ENCODE results near the gene SSPN.

DNA sequence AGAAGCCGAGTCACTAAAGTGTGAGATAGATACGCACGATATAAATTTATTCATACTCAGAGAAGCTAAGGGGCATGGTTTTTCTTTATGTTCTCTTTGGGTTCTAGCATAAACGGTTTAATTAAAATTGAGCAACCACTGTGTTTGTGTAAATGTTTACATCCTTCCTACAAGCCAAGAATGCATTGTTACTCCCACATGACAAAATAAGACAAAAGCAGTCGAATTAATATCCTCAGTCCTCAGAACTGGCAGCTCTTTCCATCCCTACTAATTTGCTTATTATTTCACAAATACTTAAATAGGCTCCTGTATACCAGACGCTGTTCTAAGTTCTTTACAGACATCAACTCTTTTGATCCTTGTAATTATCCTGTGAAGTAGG, 32.0 kb downstream of the SSPN start:
- no peak for TF ChIP-seq SIN3A (IDR thresholded peaks at IDR 0.05; ENCODE audit: borderline replicate concordance in 2 of 2, control insufficient read depth in 1 of 2, low read depth in 2 of 2, low read length in 2 of 2)
- TF ChIP-seq, protein P1, sequence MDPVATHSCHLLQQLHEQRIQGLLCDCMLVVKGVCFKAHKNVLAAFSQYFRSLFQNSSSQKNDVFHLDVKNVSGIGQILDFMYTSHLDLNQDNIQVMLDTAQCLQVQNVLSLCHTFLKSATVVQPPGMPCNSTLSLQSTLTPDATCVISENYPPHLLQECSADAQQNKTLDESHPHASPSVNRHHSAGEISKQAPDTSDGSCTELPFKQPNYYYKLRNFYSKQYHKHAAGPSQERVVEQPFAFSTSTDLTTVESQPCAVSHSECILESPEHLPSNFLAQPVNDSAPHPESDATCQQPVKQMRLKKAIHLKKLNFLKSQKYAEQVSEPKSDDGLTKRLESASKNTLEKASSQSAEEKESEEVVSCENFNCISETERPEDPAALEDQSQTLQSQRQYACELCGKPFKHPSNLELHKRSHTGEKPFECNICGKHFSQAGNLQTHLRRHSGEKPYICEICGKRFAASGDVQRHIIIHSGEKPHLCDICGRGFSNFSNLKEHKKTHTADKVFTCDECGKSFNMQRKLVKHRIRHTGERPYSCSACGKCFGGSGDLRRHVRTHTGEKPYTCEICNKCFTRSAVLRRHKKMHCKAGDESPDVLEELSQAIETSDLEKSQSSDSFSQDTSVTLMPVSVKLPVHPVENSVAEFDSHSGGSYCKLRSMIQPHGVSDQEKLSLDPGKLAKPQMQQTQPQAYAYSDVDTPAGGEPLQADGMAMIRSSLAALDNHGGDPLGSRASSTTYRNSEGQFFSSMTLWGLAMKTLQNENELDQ (CRISPR knock-in tag; IDR thresholded peaks at IDR 0.05; ENCODE audit: borderline replicate concordance), result no peak
- no peak for TF ChIP-seq ZFP36 (IDR thresholded peaks at IDR 0.05; ENCODE audit: low read depth, low read length, partially characterized antibody)
- no peak for TF ChIP-seq POLR2A (conservative IDR thresholded peaks at IDR 0.05)
- TF ChIP-seq, protein P2, sequence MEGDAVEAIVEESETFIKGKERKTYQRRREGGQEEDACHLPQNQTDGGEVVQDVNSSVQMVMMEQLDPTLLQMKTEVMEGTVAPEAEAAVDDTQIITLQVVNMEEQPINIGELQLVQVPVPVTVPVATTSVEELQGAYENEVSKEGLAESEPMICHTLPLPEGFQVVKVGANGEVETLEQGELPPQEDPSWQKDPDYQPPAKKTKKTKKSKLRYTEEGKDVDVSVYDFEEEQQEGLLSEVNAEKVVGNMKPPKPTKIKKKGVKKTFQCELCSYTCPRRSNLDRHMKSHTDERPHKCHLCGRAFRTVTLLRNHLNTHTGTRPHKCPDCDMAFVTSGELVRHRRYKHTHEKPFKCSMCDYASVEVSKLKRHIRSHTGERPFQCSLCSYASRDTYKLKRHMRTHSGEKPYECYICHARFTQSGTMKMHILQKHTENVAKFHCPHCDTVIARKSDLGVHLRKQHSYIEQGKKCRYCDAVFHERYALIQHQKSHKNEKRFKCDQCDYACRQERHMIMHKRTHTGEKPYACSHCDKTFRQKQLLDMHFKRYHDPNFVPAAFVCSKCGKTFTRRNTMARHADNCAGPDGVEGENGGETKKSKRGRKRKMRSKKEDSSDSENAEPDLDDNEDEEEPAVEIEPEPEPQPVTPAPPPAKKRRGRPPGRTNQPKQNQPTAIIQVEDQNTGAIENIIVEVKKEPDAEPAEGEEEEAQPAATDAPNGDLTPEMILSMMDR (IDR thresholded peaks at IDR 0.05 in 2 of 3, conservative IDR thresholded peaks at IDR 0.05 in 1 of 3; ENCODE audit: insufficient read depth in 2 of 3, low read depth in 1 of 3, low read length in 3 of 3), result no peak
- TF ChIP-seq, protein P3, sequence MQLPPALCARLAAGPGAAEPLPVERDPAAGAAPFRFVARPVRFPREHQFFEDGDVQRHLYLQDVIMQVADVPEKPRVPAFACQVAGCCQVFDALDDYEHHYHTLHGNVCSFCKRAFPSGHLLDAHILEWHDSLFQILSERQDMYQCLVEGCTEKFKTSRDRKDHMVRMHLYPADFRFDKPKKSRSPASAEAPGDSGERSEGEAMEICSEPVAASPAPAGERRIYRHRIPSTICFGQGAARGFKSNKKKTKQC (CRISPR knock-in tag; IDR thresholded peaks at IDR 0.05), result no peak
- TF ChIP-seq ZNF274 (IDR thresholded peaks at IDR 0.05; ENCODE audit: borderline replicate concordance, low read depth, low read length), result no peak
- TF ChIP-seq POLR2AphosphoS2 (IDR thresholded peaks at IDR 0.05; ENCODE audit: low read length), result no peak
- TF ChIP-seq SRF (CRISPR knock-in tag; IDR thresholded peaks at IDR 0.05), result no peak
- TF ChIP-seq, protein P4, sequence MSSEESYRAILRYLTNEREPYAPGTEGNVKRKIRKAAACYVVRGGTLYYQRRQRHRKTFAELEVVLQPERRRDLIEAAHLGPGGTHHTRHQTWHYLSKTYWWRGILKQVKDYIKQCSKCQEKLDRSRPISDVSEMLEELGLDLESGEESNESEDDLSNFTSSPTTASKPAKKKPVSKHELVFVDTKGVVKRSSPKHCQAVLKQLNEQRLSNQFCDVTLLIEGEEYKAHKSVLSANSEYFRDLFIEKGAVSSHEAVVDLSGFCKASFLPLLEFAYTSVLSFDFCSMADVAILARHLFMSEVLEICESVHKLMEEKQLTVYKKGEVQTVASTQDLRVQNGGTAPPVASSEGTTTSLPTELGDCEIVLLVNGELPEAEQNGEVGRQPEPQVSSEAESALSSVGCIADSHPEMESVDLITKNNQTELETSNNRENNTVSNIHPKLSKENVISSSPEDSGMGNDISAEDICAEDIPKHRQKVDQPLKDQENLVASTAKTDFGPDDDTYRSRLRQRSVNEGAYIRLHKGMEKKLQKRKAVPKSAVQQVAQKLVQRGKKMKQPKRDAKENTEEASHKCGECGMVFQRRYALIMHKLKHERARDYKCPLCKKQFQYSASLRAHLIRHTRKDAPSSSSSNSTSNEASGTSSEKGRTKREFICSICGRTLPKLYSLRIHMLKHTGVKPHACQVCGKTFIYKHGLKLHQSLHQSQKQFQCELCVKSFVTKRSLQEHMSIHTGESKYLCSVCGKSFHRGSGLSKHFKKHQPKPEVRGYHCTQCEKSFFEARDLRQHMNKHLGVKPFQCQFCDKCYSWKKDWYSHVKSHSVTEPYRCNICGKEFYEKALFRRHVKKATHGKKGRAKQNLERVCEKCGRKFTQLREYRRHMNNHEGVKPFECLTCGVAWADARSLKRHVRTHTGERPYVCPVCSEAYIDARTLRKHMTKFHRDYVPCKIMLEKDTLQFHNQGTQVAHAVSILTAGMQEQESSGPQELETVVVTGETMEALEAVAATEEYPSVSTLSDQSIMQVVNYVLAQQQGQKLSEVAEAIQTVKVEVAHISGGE (CRISPR knock-in tag; IDR thresholded peaks at IDR 0.05), result no peak
- TF ChIP-seq PML (IDR thresholded peaks at IDR 0.05; ENCODE audit: low read length), result no peak
- no peak for TF ChIP-seq RBBP5 (IDR thresholded peaks at IDR 0.05; ENCODE audit: borderline replicate concordance, insufficient read depth, low read length, poor library complexity, severe bottlenecking)
- no peak for TF ChIP-seq ELF4 (CRISPR knock-in tag; IDR thresholded peaks at IDR 0.05)
- no peak for TF ChIP-seq ZNF197 (CRISPR knock-in tag; IDR thresholded peaks at IDR 0.05; ENCODE audit: low read depth)

Measured in K562 (cell line).